HG03025 (cell line): ENCODE data around the gene CCDC78.

Source experiments
- ATAC-seq: cut with Tn5 transposase; IDR thresholded peaks from one replicate; pipeline ENCODE4 v1.9.1; 2021; ENCODE audit warnings: mild to moderate bottlenecking, moderate library complexity; ENCODE audit not compliant: unreplicated experiment, low FRiP score

The CCDC78 gene

DNA sequence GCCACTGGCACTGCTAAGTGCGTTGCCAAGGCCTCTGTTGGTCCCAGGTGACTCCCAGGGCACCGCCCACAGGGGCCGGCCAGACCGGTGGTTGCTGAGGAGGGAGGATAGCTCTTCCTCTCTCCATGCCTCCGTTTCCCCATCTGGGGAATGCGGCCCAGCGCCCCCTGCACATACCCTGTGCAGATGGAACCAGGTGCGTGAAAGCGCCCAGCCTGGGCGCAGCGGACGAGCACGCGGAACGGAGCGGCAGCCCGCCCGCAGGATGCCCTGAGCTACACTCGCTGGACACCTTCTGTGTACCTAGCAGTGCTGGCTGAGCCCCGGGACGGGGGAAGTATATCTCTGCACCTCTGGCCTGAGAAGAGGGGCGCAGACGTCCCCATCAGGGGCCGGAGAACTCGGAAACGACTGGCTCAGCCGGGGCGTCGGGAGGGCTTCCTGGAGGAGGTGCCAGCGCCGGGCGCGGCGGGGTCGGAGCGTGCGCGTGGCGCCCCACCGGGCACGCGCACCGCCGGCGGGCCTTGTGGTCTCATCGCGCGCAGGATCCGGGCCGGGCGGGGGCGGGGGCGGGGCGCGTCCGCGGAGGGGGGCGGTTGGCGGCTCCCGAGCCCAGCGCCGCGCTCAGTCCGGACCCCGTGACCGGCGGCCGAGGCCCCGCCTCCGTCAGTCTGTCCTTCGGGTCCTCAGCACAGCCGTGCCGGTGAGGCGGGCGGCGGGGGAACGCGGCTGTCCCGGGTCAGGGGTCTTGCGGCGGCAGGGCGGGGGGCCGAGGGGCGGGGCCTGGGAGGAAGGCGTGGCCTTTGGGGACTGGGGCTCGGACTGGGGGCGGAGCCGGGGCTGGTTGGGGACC is at the start of gene CCDC78, which contains the start of gene HAGHL:
TSS of gene CCDC78 (minus strand) at position 6 of the 853 bp plus-strand sequence. CDS start 76 bp downstream, outside the sequence.
TSS of gene HAGHL (plus strand) at position 669 of the 853 bp plus-strand sequence. CDS start 404 bp downstream, outside the sequence.
- no peak for ATAC-seq

DNA sequence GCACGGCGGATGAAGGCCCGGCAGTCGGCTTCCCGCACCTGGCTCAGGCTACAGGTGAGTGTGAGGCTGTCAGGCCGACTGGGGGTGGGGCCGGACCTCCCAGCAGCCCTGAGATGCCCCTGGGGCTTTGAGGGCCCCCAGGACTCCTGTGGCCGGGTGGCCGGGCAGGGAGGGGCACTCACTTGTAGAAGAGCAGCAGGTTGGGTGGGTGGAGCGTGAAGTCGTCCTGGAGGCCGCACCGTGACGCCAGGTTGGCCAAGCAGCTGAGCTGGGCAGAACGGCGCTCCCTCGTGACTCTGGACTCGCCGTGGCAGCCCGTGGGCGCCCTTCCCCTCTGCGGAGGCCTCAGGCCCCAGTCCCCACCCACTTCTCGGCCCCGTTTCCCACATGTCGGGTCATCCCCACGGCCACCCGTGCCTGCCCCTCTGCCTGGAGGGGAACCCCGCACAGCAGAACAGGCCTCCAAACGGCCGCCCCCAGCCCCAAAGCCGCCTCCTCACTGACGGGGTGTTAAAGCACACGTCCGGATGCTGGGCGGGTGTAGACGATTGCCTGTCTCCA is 49.1 kb upstream of the CCDC78 start:
- ATAC-seq, result no peak

DNA sequence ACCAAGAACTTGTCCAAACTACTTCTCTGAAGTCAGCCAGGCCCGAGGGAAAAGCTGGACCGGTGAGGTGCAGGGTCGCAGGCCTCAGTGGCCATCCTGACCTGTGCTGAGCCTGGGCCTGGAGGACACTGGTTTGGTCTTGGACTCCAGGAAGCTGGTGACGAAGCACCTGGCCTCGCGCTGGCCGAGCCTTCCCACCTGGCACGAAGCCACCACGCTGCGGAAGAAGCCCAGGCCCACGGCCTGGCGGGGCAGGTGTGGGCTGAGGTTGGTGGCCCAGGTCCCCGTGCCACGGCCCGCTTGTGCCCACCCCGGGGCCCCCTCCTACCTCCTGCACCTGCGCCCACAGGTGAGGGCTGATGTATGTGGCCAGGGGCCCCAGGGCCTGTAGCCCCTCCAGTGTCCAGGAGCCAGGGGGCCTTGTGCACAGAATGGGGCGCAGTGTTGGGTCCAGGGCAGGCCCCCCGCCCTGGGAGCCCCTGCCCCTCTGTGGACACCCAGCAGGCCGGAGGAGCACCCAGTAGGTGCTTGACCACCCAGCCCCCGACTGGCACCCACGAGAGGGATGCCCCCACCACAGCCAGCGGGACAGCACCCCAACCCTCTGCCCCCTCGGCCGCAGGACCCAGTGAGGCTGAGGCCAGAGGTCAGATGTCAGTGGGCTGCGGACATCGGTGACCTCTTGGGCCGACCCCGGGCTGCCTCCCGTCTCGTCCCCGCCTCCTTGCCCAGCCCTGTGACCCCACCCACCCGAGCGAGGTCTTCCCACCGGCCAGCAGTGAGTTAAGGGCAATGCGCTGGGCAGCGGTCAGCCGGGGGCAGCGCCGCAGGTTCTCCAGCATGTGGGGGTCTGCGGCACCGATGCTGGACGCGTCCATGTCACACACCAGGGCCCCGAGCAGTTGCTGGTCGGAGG is 48.1 kb upstream of the CCDC78 start:
- ATAC-seq, result no peak

DNA sequence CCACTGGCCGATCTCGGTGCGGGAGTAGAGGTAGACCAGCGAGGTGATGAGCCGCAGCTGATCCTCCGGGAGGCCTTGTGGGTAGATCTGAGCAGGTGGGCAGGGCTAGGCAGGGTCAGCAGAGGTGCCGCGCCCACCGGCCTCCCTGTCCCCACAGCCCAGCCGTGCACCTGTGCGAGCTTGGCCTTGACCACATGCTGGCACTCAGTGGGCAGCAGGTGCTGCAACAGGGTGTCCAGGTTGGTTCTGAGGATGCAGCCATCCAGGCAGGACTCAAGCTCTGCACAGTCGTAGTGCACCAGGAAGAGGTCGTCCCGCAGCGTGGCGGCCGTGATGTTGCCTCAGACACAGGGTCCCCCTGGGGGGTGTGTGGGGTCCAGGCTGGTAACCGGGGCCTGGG is 46.7 kb upstream of the CCDC78 start:
- ATAC-seq, result no peak

DNA sequence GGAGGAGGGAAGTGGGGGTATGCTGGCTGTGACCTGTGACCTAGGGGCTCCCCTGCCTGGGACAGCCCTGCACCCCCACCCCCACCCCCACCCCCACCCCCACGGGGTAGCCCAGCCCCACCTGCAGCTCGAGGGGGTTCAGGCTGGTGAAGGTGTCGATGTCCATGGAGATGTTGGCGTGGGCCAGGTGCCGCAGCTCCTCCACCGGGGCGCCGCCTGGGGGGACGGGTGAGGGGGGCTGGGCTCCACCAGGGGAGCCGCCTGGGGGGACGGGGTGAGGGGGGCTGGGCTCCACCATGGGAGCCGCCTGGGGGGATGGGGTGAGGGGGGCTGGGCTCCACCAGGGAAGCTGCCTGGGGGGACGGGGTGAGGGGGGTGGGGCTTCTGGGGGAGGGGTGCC is 44.2 kb upstream of the CCDC78 start:
- no peak for ATAC-seq

DNA sequence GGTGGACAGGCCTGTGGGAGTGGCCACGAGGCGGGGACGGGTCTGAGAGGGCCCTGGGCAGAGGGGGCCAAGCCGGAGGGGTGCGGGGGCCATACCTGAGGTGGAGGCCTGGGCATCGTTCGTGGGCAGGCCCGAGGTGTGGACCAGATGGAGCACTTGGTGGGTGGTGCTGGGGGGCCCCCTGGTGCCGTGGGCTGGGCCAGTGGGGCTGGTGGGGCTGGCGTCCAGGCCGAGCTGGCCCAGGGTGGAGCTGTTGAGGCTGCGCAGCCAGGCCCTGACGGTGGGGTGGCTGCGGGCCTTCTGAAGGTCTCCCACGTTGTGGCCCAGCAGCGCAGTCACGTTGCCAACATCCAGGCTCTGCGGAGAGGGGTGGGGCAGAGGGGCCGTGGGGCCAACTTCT is 43.7 kb upstream of the CCDC78 start:
- ATAC-seq, result no peak

DNA sequence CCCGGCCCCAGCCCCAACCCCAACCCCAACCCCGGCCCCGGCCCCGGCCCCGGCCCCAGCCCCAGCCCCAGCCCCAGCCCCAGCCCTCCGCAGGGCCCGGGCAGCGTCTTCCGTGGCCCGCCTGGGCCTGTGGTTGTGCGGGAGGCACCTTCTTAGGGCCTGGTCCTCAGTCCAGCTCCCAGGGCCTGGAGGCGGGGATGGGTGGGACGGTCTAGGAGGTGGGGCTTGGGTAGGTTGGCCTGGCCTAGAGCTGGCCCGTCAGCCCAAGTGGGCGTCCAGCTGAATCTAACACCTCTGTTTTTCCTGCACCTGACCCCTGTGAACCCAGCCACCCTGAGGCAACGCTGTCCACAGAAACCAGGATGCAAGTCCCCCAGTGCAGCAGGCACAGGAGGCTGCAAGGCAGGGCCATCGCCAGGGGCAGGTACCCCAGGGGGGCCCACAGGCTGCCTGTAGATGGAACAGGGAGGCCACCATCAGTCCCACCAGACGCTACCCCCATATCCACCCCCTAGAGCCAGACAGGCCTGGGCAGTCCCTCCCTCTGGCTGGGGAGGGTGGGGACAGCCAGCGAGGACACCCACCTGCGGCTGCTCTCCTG is 43.0 kb upstream of the CCDC78 start:
- no peak for ATAC-seq

DNA sequence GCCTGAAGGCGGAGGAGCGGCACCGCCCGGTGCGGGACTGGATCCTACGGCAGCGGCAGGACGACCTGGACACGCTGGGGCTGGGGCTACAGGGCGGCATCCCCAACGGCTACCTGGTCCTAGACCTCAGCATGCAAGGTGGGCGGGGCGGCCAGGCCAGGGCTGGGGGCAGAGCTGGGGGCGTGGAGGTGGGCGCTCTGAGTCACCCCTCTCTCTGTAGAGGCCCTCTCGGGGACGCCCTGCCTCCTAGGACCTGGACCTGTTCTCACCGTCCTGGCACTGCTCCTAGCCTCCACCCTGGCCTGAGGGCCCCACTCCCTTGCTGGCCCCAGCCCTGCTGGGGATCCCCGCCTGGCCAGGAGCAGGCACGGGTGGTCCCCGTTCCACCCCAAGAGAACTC is 42.2 kb upstream of the CCDC78 start:
- ATAC-seq, result no peak

DNA sequence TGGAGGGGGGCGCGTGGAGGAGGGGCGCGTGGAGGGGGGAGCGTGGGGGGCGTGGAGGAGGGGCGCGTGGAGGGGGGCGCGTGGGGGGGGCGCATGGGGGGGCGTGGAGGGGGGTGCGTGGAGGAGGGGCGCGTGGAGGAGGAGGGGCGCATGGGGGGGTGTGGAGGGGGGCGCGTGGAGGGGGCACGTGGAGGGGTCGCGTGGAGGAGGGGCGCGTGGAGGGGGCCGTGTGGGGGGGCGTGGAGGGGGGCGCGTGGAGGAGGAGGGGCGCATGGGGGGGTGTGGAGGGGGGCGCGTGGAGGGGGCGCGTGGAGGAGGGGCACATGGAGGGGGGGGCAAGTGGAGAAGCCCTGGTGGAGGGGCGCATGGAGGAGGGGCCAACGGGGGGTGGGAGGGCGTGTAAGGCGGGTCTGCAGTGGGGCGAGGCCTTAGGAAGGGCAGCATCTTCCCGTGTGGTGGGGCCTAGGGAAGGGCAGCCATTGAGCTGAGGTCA is 41.5 kb upstream of the CCDC78 start:
- no peak for ATAC-seq

DNA sequence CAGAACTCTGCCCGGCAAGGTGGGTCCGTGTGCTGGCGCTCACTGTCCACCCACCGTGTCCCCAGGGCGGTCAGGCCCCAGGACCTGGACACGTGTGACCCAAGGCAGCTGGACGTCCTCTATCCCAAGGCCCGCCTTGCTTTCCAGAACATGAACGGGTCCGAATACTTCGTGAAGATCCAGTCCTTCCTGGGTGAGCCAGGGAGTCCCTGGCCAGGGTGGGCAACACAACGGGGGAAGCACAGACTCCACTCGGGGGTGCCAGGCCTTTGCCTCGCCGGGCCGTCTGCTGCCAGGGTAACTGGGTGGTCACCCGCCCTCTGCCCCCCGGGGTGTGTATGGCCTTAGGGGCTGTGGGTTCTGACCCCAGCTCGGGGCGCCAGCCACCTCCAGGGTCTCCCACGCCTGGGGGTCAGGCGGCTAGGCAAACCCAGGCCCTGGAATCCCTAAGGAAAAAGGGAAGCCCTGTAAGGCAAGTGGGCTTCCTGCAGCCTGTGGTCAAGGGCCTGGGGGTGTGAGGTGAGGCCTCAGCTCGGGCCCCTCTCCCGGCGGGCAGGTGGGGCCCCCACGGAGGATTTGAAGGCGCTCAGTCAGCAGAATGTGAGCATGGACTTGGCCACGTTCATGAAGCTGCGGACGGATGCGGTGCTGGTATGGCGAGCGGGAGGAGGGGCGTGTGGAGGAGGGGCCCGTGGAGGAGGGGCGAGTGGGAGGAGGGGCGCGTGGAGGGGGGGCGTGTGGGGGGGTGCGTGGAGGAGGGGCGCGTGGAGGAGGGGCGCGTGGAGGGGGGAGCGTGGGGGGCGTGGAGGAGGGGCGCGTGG is 40.8 kb upstream of the CCDC78 start:
- ATAC-seq, result no peak

DNA sequence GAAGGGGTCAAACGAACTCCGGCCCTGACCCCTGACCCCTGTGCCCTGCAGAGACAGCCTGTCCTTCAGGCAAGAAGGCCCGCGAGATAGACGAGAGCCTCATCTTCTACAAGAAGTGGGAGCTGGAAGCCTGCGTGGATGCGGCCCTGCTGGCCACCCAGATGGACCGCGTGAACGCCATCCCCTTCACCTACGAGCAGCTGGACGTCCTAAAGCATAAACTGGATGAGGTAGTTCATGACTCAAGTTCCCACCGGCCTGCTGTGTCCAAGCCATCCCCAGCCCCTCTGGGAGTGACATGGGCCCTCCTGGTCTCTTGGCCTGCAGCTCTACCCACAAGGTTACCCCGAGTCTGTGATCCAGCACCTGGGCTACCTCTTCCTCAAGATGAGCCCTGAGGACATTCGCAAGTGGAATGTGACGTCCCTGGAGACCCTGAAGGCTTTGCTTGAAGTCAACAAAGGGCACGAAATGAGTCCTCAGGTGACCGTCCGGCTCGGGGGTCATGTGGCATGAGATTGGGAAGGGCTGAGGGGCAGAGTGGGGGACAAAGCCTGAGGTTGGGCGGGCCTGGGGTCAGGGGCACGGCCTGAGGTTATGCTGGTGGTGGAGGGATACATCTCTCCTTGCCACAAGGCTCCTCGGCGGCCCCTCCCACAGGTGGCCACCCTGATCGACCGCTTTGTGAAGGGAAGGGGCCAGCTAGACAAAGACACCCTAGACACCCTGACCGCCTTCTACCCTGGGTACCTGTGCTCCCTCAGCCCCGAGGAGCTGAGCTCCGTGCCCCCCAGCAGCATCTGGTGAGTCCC is 40.0 kb upstream of the CCDC78 start:
- no peak for ATAC-seq

DNA sequence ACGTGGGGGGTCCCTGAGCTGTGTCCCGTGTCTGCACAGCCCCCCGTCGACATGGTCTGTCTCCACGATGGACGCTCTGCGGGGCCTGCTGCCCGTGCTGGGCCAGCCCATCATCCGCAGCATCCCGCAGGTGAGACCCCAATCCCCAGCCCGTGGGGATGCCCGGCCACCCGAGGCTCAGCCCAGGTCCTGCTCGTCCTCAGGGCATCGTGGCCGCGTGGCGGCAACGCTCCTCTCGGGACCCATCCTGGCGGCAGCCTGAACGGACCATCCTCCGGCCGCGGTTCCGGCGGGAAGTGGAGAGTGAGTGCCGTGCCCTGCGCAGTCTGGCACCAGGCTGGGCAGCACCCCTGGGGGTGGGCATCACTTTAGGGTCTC is 39.2 kb upstream of the CCDC78 start:
- ATAC-seq, result no peak

DNA sequence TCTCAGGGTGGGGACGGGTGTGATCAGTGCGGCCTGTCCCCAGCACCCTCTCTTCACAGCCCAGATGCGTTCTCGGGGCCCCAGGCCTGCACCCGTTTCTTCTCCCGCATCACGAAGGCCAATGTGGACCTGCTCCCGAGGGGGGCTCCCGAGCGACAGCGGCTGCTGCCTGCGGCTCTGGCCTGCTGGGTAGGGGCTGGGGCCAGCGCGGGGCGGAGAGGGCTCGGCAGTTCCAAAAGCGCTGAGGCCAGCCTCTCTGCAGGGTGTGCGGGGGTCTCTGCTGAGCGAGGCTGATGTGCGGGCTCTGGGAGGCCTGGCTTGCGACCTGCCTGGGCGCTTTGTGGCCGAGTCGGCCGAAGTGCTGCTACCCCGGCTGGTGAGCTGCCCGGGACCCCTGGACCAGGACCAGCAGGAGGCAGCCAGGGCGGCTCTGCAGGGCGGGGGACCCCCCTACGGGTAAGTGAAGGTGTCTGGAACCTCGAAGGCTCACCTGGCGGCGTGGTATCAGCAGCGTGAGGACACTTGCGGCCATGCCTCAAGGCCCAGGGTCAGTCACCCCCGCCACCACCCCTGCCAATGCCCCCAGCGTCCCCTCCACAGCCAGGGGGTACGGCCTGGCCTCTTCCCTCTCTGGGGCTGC is 38.7 kb upstream of the CCDC78 start:
- no peak for ATAC-seq

DNA sequence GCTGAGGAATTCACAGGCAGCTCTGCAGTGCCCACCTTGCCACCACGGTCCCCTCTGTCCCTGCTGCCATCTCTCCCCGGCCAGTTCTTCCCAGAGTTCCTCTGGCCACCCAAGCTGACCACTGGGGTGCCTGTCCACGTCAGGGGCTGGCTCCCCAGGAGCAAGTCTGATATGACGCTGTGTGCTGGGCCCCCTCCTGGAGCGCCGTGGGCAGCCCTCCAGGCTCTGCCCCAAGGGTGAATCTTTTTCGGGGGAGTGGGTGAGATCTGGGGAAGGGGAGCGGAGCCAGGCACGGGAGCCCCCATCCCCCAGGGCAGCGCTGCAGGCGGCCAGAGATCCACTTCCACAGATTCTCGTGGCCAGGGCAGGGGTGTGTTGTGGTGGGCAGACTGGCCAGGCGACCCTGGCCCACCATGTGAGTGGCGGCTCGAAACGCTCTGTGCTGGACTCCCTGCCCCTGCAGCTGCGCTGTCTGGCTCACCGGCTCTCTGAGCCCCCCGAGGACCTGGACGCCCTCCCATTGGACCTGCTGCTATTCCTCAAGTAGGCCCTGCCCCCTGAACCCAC is 38.0 kb upstream of the CCDC78 start:
- no peak for ATAC-seq

DNA sequence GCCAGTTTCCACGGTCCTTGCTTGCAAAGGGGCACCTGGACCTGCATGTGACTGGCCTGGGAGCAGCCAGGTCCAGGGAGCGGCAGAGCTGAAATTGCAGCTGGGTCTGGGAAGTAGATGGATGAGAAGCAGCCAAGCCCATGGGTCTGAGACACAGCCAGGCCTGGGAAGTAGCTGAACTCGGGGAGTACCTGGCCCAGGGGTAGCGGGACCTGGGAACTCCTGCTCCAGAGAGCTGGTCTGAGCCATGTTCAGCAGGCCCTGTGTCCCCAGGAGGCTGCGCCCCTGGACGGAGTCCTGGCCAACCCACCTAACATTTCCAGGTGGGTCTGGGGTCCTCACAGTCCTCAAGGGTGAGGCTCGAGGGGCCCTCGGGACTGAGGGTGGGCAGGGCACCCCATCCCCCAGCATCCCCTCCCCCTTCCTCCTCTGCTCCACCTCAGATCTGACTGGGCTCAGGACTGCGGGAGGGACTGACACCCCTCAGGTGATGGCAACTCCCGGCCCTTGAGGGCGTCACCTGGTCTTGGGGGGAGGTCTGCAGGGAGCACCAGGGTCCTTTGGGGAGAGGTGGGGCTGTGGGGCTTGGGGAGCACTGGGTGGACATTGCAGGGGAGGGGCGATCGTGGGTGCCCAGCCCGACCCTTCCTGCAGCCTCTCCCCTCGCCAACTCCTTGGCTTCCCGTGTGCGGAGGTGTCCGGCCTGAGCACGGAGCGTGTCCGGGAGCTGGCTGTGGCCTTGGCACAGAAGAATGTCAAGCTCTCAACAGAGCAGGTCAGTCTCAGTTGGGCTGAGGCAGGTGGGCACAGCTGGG is 37.3 kb upstream of the CCDC78 start:
- ATAC-seq, result no peak

DNA sequence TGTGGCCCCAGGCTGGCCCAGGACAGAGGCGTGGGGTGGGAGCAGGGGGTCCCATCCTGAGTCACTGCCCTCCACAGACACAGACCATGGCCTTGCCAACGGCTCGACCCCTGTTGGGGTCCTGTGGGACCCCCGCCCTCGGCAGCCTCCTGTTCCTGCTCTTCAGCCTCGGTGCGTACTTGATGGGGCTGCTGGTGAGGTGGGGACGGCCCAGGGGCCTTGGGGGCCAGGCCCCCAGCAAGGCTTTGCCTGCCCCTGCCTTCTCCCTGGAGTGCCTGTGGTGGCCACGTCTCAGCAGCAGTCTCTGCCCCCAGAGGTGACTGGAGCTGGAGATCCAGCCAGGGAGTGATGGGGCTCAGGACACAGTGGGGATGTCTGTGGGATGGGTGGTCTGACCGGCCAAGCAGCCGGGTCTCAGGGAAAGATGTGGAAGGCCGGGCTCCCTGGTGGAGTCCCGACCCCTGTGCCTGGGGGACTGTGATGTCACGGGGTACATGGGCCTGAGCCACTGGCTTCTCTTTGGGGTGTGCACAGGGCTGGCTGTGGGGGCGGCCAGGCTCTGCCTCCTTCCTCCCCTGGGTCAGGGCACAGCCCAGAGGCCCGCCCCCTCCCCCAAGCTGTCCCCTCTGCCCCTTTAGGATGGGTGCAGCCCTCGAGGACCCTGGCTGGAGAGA is 36.5 kb upstream of the CCDC78 start:
- ATAC-seq, result no peak
